ENCODE results near the gene OR10H1.
"Not testable (repeated sequence)": the region's sequence is repeated elsewhere in the genome, so short reads cannot be mapped to it uniquely, and the experiment has no call there.

Gene OR10H1, protein sequence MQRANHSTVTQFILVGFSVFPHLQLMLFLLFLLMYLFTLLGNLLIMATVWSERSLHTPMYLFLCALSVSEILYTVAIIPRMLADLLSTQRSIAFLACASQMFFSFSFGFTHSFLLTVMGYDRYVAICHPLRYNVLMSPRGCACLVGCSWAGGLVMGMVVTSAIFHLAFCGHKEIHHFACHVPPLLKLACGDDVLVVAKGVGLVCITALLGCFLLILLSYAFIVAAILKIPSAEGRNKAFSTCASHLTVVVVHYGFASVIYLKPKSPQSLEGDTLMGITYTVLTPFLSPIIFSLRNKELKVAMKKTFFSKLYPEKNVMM

GRCh38 chr19:15815306-15815705 is at the start of gene OR10H1:
Gene OR10H1, minus strand, starts transcription at chr19:15815664. Its CDS starts 7,627 bp downstream, at chr19:15808037.
- DNase-seq (ENCODE audit: low spot score), result no peak

- DNase-seq (ENCODE audit: low spot score), result no peak
Observed at GRCh38 chr19:15864824-15865223, 49.4 kb upstream of the OR10H1 start.

GRCh38 chr19:15863272-15863671 is 47.8 kb upstream of the OR10H1 start:
- no peak for DNase-seq (ENCODE audit: low spot score)

DNA sequence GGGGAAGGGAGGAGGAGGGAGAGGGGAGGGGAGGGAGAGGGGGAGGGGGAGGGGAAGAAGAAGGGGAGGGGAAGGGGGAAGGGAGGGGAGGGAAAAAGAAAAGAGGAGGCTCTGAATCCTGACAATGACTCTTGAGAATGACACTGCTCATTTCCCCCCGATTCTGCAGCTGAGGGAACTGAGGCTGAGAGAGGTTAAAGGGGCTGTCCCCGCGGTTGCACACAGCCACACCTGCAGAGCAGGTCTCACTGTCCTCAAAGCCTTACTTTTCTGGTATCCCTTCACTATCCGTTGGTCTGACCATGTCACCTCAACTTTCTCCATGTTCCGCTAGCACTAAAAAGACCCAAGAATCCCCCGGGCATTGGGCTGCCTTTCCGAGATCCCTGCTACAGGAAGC is 47.0 kb upstream of the OR10H1 start:
- DNase-seq (ENCODE audit: low spot score), result no peak

DNA sequence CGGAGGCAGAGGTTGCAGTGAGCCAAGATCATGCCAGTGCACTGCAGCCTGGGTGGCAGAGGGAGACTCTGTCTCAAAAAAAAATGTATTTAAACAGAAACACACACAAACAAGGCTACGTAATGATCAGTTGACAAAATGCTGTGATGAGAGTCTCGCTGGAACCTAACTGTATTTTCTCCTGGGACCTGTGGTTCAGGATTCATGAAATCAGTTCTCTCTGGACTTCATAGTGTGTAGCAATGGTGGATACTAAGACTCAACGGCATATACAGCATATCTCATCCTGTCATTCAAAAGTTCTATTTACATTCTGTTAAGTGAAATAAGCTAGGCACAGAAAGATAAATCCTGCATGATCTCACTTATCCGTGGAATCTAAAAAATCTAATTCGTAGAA is 45.1 kb upstream of the OR10H1 start:
- DNase-seq (ENCODE audit: low spot score), result no peak

- DNase-seq (ENCODE audit: low spot score), result no peak
Observed at GRCh38 chr19:15859187-15859586, 43.7 kb upstream of the OR10H1 start.

- DNase-seq (ENCODE audit: low spot score), result no peak
Observed at GRCh38 chr19:15850385-15850784, 34.9 kb upstream of the OR10H1 start.

- no peak for DNase-seq (ENCODE audit: low spot score)
Observed at GRCh38 chr19:15846923-15847322, 31.5 kb upstream of the OR10H1 start.

GRCh38 chr19:15843894-15844222 is 28.4 kb upstream of the OR10H1 start:
- DNase-seq (ENCODE audit: low spot score), result not testable (repeated sequence)

DNA sequence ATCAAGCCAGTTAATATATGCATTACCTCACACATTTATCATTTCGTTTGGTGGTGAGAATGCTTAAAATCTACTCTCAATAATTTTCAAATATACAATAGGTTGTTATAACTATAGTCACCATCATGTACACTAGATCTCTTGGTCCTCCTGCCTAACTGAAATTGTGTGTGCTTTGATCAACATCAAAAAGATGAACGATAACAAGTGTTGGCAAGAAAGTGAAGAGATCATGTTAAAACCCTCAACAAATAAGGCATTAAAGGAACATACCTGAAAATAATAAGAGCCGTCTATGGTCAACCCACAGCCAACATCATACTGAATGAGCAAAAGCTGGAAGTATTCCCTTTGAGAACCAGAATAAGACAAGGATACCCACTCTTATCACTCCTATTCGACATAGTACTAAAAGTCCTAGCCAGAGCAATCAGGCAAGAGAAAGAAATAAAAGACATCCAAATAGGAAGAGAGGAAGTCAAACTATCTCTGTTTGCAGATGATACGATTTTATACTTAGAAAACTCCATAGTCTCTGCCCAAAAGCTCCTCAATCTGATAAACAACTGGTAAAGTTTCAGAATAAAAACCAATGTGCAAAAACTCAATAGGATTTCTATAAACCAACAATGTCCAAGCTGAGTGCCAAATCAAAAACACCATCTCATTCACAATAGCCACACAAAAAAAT is 27.9 kb upstream of the OR10H1 start:
- no peak for DNase-seq (ENCODE audit: low spot score)

GRCh38 chr19:15841875-15842569 is 26.6 kb upstream of the OR10H1 start:
- no peak for DNase-seq (ENCODE audit: low spot score)

GRCh38 chr19:15840833-15841232 is 25.4 kb upstream of the OR10H1 start:
- no peak for DNase-seq (ENCODE audit: low spot score)

GRCh38 chr19:15839888-15840287 is 24.4 kb upstream of the OR10H1 start:
- not testable (repeated sequence) for DNase-seq (ENCODE audit: low spot score)

DNA sequence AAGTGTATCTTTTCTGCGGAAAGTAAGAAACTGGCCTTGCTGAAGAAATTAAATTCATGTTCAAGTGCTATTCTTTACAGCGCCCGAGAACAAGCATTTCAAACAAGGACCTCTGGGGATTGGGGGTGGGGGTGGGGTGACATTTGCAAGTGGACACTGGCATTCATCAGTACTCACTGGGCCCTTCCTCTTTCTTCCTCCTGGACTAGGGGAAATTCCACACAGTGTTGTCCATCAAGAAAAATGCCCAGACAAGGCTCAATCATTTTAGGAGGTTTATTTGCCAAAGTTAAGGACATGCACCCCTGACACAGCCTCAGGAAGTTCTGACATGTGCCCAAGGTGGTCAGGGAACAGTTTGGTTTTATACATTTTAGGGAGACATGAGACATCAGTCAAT is 22.9 kb upstream of the OR10H1 start:
- DNase-seq (ENCODE audit: low spot score), result no peak

DNA sequence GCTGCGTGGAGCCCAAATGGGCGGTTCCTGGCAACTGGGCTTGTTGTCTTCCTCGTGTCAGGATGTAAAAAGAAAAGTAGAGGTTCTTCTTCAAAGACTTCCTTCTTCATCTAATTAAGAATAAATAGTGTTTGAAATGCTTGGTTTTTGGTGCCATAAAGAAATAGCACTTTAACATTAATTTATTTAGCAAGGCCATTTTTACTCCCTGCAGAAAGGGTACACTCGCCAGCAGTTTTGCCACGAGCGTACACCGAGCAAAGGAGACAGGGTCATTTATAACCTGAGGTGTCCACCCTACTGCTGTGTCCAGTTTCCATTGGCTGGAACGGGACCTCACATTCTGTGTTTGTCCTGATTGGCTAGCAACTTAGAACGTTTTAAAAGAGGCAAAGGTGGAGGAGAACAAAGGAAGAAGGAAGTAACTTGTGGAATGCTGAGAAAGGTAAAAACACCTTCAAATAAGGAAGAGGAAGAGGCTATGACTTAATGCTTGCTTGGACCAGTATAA is 21.8 kb upstream of the OR10H1 start:
- DNase-seq (ENCODE audit: low spot score), result no peak

GRCh38 chr19:15836330-15837220 is 21.1 kb upstream of the OR10H1 start:
- peak; percentile 98 for DNase-seq (ENCODE audit: low spot score)

DNA sequence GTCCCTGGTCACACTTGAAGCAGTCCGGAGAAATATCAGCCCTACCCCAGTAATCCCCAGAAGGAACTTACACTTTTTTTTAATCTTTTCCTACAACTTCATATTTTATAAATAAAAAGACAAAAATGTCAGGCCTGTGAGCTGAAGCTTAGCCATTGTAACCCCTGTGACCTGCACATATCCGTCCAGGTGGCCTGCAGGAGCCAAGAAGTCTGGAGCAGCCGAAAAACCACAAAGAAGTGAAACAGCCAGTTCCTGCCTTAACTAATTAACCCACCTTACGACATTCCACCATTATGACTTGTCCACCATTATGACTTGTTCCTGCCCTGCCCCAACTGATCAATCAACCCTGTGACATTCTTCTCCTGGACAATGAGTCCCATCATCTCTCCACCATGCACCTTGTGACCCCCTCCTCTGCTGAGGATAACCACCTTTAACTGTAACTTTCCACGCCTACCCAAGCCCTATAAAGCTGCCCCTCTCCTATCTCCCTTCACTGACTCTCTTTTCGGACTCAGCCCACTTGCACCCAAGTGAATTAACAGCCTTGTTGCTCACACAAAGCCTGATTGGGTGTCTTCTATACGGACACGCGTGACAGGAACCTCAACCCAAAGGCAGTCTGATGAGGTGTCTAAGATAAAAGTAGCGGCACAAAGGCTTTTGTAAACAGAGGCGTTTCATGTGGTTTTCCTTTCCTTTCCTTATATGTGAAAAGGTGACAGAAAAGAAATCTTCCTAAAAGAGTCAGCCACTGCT is 20.3 kb upstream of the OR10H1 start:
- peak; percentile 3 for DNase-seq (ENCODE audit: low spot score)

- DNase-seq (ENCODE audit: low spot score), result not testable (repeated sequence)
Observed at GRCh38 chr19:15834232-15834631, 18.8 kb upstream of the OR10H1 start.

DNA sequence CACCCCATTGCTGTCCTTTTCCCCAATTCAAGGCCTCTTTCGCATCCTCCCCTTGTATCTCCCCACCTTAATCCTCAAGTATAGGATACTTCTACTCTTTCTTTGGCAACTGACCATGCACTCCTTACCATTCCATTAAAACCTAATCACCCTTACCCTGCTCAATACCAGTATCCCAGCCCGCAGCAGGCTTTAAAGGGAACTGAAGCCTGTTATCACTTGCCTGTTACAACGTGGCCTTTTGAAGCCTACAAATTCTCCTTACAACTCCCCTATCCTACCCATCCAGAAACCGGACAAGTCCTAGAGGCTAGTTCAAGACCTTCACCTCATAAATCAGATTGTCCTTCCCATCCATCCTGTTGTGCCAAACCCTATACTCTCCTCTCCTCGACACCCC is 16.2 kb upstream of the OR10H1 start:
- no peak for DNase-seq (ENCODE audit: low spot score)

DNA sequence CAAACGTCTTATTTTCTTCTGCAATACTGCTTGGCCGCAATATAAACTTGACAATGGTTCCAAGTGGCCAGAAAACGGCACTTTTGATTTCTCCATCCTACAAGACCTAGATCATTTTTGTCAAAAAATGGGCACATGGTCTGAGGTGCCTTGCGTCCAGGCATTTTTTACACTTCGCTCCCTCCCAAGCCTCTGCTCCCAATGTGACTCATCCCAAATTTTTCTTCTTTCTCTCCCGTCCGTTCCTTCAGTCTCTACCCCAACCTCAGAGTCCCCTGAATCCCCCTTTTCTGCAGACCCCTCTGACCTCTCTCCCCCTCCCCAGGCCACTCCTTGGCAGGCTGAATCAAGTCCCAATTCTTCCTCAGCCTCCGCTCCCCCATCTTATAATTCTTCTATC is 14.3 kb upstream of the OR10H1 start:
- DNase-seq (ENCODE audit: low spot score), result no peak

DNA sequence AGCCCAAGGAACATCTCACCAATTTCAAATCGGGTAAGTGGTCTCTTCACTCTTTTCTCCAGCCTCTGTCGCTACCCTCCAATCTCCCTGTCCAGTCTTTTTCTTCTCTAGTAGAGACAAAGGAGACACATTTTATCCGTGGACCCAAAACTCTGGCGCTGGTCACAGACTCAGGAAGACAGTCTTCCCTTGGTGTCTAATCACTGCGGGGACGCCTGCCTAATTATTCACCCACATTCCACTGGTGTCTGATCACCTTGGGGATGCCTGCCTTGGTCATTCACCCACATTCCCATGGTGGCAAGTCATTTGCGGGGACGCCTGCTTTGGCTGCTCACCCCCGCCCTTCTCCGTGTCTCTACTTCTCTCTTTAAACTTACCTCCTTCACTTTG is 13.8 kb upstream of the OR10H1 start:
- no peak for DNase-seq (ENCODE audit: low spot score)
